ENCODE data around the gene IFNW1.
"Not testable (repeated sequence)": the region's sequence is repeated elsewhere in the genome, so short reads cannot be mapped to it uniquely, and the experiment has no call there.

IFNW1 gene

DNA sequence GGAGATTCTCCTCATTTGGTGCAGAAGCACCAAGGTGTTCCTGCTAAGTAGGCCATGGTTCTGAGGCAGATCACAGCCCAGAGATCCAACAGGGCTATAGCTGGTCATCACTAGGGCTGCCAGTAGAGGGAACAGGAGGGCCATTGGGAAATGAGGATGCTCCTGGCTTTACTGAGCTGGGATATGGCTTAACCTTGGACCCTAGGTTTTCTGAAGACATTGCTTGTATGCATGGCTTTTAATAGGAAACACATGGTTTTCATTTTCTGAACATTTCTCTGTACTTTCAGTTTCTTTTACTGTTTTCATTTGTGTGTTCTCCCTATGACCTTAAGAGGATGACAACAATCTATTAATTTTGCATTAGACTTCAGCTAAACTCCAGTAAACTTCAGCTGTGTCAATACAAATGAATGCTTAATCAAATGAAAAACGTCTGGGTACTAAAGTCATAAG, at the start of gene IFNW1:
IFNW1 (minus strand) TSS at position 406 of the 456 bp plus-strand sequence; CDS start at position 144, 262 bp downstream.
- DNase-seq, result no peak

DNA sequence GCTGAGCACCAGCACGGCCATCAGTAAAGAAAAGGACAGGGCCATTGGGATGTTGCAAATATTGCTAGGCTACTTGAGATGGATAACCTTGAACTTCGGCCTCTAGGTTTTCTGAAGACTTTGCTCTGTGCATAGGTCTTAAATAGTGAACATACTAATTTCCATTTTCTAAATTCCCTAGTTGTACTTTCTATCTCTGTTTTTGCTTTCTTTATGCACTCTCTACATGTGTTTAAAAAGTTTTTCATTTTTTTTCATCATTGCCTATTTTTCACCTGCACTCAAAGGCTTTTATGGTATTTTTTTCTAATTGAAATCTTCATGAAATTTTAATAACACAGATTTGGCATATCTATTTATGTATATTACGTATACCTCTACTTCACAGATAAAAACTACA, 45.9 kb upstream of the IFNW1 start, which contains the start of gene IFNA4:
IFNA4 (minus strand) TSS at position 101 of the 400 bp plus-strand sequence; CDS start at position 45, 56 bp downstream.
- DNase-seq, result not testable (repeated sequence)

GRCh38 chr9:21182810-21183736, 41.4 kb upstream of the IFNW1 start:
- peak; percentile 26 to 60 for DNase-seq

DNA sequence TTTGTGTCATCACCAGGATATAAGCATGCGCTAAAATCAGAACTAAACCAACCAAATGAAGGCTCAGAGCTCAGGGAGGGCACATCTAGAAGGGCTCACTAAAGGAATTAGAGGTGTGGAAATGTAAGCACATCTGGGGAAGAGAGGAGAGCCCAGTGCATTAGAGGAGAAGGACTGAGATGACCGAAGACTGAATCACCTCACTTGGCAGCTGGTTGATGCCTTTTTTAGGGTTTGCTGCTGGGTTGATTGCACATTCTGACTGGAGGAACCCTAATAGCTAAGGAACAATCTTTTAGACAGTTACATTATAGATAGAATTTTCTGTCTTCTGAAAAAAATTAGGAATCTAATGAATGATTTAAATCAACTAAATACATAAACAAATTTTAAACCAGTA, 33.0 kb upstream of the IFNW1 start:
- DNase-seq, result no peak

DNA sequence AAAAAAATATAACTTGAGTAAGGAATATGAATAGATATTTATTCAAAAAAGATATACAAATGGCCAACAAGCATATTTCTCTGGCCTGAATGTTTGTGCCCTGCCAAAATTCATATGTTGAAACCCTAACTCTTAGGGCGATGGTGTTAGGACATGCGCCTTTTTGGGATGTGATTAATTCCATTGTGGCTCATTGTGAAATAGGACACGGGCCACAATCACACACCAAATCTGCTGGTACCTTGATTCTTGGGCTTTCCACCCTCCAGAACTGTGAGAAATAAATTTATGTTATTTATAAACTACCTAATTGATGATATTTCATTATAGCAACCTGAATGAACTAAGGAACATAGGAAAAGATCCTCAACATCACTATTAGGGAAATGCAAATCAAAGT, 30.5 kb upstream of the IFNW1 start:
- DNase-seq, result no peak

GRCh38 chr9:21171351-21171750, 29.7 kb upstream of the IFNW1 start:
- no peak for DNase-seq

GRCh38 chr9:21166560-21166959, 24.9 kb upstream of the IFNW1 start, which contains the start of gene IFNA21:
Gene IFNA21, minus strand, starts transcription at chr9:21166660. Its CDS starts 48 bp downstream, at chr9:21166612.
- DNase-seq, result not testable (repeated sequence)

DNA sequence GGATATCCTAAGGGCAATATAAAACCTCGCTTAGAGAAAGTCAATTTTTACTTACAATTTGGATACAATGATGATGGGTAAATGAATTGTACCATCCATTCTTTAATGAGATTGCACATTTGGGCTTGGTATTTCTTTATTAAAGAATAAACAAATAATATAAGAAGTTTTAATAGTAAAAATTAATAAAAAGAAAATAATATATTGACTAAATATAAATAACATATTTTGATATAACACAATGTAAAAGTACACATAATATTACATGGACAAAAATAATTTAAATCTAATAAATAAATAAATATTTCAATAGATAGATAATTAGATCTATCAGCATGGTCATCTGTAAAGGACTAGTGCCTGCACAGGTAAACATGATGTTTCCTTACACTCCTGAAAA, 23.9 kb upstream of the IFNW1 start:
- DNase-seq, result no peak

DNA sequence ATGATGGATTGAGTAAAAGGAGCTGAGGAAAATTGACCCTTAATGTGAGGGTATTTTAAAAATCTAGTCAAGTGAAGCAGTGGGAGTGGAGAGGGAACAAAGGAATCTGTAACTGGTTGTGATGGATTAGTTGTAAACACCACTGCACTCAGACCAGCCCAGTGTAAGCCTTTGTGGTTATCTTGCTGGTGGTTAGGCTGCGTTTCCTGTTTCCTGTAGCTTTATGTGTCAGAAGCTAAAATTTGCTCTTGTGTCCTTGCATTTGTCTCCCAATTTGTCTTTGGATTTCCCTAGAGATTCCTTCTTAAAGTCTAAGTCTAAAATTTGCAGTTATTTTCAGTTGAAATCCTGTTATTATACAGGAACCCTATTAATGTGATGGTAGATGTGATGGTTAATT, 18.5 kb upstream of the IFNW1 start:
- DNase-seq, result peak; percentile 27 to 57

DNA sequence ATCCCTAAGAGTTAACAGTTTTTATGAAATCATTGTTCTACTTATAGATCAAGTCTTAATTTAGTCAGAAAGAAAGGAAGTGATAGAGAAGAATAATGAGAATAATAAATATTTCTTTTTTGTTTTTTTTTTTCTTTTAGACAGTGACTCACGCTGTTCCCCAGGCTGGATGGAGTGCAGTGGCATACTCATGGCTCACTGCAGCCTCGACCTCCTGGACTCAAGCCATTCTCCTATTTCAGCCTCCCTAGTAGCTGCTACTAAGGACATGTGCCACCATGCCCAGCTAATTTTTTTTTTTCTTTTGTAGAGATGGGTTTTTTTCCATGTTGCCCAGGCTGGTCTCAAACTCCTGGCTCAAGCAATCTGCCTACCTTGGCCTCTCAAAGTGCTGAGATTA, 13.9 kb upstream of the IFNW1 start:
- no peak for DNase-seq

DNA sequence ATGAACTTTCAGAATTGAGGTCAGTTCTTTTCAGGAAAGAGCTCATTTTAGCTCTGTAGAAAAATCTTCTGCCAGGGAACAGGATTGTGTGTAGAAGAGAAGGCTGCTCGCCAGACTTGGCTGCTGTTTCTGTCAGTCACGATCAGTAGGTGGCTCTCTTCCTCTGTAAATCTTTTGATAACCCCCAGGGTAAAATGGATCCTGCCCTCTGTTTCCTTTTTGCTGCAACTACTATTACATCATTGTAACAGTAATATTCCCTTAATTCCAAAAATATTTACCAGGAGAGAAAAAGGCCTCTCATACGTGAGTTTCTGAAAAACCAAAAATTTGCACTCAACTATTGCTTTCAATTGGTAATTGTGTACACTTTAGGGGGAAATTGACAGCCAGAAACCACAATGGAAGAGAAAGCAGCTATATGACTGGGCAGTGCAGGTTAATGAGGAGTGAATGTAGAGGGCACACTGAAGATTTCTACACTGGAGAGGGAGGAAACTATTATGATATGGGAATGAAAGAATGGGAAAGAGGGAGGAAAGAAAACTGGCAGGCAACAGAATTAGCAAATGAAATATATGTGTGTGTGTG, 12.5 kb upstream of the IFNW1 start:
- peak in 1 of 2 donors; percentile 45 for DNase-seq

DNA sequence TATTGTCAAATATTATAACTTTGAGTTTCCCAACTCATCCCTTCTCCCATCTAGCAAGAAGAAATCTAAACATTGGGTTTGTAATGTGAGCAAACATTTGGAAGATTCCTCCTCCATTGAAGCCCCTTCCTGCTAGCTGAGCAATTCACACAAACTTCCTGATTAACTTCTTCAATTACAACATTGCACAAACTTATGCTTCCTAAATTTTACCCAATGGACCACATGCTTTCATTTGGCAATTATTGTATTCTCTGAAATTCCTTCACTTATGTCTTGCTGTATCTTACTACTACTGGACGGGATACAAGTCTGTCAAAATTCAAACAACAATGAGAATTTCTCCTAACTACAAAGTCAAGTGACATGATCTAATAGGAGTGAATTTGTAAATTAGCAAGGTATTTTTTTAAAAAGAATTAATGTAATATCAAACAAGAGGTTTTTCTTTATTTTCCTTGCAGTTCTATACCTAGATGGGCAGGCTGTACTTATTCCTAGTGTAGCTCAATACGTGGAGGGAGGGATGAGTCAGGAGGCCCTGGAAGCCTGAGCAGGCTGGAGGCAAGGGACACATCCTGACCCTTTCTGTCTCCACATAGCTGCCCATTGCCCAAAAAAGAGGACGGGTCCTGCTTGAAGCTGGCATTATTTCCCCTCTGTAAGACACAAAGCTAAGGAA, 11.8 kb upstream of the IFNW1 start:
- no peak for DNase-seq

- peak in 1 of 2 donors; percentile 7 for DNase-seq
Observed at GRCh38 chr9:21144603-21145002, 3.0 kb upstream of the IFNW1 start.

GRCh38 chr9:21137020-21137419, 4.6 kb downstream of the IFNW1 start:
- no peak for DNase-seq

DNA sequence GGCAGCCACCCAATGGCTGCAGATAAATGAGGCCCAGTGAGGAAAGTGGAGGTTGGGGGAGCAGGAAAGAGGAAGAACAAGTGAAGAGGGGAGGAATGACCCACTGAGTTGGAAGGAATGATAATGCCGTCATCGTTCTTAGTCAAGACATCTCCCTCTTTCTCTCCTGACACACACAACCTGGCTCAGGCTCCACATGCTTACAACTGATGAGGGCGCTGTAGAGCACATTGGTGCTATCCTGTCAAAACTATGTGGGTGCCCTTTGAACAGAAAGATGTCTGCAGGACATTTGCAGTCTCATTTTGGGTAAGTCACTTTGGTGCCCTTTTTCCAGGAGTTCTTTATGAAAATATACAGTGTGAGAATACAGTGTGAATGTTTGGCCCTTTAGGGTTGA, 5.9 kb downstream of the IFNW1 start:
- DNase-seq, result no peak

DNA sequence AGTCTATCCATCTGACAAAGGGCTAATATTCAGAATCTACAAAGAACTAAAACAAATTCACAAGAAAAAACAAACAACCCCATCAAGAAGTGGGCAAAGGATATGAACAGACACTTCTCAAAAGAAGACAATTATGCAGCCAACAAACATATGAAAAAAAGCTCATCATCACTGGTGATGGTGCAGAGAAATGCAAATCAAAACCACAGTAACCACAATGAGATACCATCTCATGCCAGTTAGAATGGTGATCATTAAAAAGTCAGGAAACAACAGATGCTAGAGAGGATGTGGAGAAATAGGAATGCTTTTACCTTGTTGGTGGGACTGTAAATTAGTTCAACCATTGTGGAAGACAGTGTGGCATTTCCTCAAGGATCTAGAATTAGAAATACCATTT, 13.4 kb downstream of the IFNW1 start:
- DNase-seq, result not testable (repeated sequence)

DNA sequence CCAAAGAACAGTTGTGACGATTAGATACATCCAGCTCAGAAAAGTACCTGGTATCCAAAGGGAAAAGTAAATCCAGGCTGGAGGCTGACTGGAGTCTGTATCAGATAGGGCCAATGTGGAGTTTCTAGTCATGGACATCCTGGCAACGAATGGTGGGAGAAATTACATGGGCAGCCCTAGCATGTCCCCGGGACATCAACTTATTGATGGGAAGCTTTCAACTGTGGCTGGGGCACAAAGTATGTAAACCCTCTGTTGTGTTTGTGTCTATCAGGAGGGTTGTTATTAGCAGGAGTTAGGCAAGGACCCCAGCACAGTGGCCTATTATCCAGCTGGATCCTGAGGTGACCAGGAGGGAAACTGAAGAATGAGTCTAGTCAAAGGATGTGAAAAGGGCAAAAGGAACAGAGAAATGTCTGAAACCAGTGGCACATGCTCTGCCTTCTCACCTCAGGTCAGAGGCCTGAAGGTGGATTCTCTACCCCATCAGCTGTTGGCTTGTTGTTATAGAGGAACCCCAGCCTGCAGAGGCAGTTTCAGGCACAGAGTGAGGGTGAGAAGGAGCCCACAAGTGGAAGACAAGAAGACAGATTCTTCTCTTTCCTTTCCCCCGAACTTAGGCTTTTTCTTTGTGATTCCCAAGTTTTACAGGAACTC, 19.9 kb downstream of the IFNW1 start:
- no peak for DNase-seq

DNA sequence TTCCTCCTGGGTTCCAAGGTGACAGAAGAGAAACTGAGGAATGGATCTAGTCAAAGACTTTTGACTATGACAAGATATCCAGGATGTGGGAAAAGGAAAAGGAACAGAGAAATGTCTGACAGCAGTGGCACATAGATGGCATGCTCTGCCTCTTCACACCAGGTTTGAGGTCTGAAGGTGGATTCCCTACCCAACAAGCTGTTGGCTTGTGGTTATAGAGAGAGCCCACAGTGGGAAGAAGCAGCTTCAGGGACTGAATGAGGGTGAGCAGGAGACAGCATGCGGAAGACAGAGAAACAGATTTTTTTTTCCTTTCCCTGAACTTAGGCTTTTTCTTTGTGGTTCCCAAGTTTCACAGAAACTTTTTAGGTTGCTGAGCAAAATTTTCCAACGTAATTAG, 20.6 kb downstream of the IFNW1 start:
- no peak for DNase-seq

- DNase-seq, result no peak
Observed at GRCh38 chr9:21119093-21119770, 22.4 kb downstream of the IFNW1 start.

DNA sequence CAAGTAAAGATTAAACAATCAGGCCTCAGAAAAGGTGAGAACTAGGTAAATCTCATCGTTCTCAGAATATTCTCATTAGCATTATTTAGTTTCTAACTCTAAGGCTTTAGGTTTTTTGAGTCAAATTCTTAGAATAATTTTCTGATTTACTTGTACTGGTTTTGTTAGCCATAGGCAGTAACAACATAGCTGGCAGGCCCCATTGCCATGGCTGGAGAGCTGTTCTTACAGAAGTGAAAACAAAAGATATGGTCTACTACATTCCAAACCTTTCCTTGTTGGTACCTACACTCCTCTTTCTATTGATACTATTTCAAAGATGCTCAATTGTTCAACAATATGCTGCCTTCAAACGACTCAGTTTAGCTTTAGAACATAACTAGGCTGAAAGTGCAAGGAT, 27.3 kb downstream of the IFNW1 start:
- DNase-seq, result no peak

- peak; percentile 20 to 78 for DNase-seq
Observed at GRCh38 chr9:21110708-21111576, 30.7 kb downstream of the IFNW1 start.

Data from CD4-positive, alpha-beta T cell treated with Interferon alpha-2 for 1 hour (primary cell).